GM19328 (cell line): ENCODE results near the gene CXCR6.
"Not testable (repeated sequence)": the region's sequence is repeated elsewhere in the genome, so short reads cannot be mapped to it uniquely, and the experiment has no call there.

Source experiments
- ATAC-seq: cut with Tn5 transposase; IDR thresholded peaks from one replicate; pipeline ENCODE4 v1.9.1; 2021; ENCODE audit warnings: mild to moderate bottlenecking, moderate library complexity; ENCODE audit not compliant: unreplicated experiment

The CXCR6 gene

DNA sequence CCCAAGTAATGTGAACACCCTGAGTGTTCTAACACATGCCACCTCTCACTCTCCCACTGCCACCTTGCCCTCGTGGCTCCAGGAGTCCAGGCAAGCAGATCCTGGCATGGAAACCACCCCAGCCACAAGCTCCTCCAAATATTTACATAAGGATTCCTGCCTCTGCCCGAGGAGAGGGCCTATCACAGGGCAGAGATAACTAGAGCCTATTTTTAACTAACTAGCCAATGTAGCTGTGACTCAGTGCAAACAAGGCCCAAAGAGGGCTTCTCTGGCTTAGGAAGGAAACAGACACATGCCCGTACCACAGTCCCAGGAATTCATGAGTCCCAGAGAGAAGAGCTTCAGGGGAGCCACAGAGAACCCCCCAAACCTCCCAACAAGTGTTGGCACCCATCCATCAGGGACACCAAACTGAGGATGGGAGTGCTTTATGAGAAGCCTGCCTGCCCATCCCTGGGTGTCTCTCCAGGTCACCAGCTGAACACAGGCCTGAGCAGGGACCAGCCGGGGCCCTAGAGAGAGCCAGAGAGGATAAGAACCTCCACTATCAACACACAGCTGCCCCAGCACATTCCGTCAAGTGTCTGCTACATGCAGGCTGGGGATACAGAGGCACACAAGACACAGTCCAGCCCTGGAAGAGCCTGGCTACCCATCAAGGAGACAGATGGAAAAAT is 43.2 kb downstream of the CXCR6 start:
- ATAC-seq = no peak

DNA sequence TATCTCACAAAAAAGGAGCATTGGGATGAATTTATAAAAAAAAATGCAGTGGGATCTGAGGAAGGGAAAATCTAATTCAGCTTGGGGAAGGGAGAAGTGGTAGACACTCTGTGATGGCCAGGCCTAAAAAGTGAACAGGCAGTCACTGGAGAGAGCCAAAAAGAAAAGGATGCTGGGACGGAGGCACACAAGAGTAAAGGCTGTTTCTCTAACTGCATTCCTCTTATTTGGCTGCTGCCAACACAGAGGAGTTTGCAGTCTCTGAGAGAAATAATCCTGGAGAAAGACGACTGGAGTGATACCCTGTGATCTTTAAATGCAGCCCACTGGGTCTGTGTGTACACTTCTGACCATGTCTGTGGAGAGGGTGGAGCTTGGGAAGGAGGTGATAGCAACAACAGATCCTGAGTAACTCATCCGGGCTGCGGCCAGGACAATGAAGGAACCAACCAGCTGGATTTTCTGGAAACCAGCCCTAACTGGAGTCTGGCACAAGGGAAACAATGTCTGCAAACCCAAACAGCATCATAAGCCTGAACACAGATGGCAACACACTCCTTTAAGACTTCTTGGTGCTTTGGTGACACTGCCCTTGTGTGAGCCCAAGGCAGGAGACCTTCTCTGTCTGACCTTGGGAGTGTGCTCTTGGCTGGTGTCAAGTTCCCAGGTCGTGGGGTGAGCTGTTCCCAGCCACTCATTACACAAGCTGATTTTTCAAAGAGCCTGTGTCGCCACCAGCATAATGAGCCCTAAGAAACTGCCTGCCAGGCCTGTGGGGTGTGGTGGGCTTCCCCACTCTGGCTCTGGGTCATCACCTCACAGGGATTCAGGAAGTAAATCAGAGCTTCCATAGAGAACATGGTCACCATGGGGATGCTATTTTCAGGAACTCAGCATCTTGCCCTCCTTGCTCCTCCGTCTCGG is 44.4 kb downstream of the CXCR6 start:
- no peak for ATAC-seq

DNA sequence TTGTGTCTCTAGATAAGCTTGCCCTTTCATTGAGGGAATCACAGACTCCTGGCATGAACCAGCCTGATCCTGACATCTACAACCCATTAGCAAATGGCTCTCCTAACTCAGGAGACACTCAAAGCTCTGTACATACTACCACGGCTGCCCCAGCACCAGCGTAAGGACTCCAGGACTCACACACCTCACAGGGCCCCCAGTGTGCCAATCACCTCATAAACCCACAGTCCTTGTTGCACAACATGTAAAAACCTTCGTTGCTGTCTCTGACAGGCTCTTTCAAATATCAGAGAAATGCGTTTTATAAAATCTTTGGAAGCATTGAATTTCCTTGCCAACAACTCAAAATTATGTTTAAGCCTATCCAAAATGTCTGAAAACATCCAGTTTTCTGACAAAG is 45.1 kb downstream of the CXCR6 start:
- no peak for ATAC-seq

DNA sequence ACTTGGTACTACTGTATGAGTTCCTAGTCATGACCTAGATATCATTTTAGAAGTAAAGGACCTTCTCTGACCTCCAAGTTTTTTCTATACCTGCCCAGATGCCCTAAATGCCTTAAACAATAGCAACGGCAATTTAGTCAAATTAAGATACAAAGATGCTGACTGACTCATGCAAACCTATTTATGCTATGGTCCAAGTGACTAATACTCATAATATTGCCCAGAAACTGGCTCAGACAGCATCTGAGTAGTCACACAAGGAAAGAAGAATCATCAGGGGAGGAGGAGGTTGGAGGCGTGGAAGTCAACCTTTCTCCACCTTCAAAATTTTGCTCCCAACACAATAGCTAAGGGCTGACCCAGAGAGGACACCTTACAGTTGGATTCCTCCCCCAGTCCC is 45.5 kb downstream of the CXCR6 start:
- no peak for ATAC-seq

DNA sequence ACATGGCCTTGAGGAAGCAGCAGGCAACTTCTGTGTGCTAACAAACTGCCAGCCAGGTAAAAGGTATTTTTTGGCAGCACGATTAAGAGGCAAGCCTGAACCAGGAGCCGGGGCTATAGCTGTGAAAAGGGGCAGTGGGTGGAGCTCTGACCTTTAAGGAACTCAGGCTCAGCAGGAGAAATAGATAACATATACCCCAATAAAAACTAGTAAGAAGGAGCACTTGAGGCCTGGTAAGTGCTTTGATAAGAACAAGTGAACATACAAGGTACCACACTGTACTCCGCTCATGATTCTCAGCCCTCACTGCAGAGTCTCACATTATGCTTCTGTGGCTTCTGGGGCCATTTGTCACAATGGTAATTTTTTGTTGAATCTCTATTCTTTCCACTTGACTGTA is 46.9 kb downstream of the CXCR6 start:
- no peak for ATAC-seq

DNA sequence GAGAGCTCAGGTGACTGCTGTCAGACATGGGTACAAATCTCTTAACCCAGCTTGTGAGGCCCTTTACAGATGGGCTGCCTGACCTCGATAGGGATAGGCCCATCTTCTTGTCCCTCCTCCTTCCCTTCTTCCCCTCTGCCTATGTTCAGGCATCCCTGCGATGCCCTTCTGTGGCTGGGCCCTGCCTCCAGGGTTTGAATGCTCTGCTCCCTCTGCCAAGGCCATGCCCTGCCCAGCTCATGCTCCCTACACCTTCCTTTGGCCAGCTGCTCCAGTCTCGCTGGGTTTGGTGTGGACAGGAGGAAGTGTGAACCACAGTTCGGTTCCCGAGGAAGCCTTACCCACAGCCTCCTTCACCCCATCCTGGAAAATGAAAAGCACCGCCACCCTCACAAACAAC is 48.1 kb downstream of the CXCR6 start:
- ATAC-seq = no peak

DNA sequence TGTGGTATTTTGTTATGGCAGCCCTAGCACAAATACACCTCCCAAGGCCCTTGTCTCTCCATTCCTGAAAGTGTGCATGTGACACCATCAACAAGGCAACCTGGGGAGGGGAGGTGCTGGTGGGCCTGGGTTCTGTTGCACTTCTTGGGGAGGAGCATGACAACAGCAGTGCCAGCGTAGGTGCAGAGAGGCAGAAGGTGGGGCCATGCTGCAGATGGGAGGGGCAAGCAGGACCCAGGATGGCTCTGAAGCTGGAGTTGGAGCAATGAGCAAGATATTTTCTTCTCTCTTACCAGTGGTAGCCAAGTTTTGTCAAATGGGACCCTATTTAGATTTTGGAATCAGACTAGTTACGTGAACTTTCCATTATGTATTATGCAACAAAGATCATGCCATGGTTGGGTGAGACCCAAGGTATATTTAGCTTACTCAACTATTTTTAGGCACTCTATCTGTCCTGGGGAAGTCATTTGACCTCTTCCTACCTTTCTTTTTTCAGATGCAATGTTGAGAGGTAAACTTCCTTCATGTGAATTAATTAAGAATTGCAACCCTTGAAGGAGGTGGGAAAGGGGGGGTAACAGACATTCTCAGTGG is 49.0 kb downstream of the CXCR6 start:
- ATAC-seq = no peak

DNA sequence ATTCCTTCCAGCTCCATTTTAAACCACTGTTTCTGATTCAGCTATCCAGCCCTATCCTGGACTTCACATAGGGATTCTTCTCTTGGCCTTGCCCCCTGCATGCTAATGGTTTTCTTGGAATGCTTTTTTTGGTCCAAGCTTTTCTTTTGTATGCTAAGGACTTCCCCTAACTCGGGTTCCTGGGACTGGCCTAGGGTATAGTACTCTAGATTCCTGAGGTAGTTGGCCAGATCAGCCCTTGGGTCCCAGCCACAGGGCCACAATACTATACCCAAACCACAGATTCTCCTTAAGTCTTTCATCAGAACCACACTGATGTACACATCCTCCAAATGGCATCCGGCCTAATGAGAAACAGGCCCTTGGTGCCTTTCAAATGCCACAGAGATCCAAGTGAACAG is 49.6 kb downstream of the CXCR6 start:
- ATAC-seq = no peak

DNA sequence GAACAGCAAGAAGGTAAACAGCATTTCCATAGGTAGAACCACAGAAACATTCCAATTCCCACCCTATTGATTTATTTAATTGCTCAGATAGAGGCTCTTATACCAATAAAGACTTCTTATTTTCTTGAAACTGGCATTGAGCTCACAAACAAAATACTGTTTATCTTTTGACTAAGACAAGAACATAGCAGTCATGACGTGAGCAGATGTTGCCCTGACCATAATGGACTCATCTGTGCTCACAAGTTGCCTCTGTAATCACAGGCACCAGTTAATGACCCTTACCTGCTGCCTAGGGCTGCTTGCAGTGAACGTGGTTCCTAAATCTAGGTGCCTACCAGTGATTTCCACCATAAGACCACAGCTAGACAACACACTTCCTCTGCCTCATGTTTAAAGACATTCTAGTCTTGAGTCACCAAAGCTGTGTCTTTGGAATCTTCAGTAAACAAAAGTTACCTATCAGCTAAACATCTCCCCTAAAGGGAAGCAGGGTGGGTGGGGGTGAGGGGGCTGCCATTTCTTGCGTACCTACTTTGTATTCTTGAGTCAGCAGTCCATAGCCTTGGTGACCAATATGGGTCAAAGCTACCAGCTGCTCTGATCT is 50.3 kb downstream of the CXCR6 start:
- no peak for ATAC-seq

DNA sequence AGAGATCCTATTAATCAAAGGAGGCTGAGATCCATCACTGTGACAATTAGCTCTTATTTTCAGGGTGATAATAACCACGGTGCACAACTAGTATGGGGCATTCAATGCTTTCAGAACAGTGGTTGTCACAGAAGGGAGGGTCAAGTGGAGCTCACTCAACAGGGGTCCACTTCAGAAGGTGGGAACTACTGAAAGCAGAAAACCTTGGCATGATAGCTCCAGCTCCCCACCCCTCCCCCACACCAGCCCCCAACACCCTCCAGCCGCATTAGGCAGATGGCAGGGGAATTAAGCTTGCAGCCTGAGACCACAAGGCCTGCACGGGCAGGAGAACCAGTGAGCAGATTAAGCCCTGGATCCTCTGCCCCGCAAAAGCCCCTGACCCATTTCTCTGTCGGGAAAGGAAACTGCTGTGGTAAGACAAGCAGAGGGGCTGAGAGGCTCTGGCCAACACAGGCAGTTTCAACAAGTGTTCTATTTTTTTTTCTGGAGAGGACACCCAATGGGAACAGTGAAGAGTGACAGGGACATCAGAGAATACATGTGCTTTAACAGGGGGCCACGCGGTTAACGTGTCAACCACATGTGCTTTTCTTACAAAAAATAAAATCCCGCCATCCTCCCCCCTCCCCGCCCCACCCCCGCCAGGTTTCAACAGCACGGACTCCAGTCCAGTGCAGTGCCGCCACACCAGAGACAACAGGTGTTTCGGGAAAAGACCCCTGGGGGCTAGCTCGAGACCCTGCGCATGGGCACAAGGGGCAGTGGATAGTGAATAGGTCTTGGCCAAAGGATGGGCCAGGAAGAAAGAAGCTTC is 51.4 kb downstream of the CXCR6 start:
- ATAC-seq = no peak

DNA sequence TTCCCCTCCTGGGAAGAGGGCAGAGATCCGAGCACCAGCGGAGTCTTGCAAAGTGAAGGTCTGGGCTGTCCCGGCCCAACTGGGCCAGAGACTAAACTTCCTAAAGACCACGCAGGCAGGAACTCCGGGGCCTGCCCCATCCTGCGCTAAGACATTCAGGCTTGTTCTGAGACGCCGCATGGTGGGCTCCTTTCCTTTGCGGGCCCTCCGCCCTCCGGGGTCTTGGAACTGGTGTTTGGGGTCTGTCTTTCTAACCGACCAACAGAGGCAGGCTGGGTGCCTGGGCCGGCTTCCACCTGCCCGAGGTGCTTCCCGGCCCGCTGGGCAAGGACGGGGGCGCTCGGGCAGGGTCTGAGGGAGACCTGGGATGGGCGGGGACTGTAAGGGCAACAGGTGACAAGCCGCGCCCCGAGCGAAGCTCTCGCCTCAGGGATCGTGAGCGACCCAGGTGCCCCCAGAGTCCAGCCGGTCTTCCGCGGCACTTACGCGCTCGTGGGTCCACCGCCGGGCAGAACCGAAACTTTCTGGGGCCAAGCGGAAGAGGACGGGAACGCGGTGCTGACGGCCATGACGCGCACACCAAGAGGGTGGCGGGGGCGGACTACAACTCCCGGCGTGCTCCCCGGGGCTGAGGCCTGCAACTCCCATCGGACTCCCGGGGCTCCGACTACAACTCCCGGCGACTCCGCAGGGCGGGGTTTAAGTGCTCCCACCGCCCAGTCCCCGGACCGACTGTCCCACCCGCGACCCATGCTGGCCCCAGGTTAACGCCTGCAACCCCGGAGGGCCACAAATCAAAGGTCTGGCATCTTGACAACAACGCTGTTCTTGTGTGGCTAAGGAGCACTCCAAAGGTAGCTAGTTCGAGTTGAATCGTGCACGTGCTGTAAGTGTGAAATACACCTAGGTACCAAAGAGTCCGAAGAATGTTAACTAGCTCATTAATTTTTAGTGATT is 52.2 kb downstream of the CXCR6 start, which contains the start of gene FYCO1:
Gene FYCO1, minus strand, starts transcription at position 589 of the 957 bp plus-strand sequence. CDS start 10,914 bp downstream, outside the sequence.
- ATAC-seq = peak; percentile 90

DNA sequence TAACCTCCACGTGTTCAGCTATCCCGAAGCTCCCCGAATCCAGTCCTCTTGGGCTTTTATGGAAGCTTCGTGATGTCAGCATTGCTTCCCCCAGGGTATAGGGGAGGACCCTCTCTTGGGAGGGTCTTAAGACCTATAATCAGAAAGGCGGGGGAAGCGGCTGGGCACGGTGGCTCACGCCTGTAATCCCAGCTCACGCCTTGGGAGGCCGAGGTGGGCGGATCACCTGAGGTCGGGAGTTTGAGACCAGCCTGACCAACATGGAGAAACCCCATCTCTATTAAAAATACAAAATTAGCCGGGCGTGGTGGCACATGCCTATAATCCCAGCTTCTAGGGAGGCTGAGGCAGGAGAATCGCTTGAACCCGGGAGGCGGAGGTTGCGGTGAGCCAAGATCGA is 54.2 kb downstream of the CXCR6 start:
- ATAC-seq = not testable (repeated sequence)

DNA sequence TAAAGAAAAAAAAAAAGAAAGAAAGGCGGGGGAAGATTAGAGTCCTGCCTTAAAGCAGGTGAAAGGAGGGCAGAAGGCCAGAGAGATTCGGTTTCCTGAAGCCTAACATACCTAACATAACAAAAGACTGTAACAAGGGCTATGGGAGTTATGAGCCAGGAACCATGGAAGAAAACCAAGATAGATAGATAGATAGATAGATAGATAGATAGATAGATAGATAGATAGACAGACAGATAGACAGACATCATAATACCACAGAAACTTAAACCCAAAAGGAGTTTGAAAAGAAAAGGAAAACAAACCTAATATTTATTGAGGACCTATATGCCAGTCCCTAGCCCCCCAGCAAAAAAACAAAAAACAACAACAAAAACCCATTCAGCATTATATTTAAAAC is 54.7 kb downstream of the CXCR6 start:
- ATAC-seq = no peak
